GM18508 (cell line): Measurements from ENCODE around the gene ZBED6.
"Not testable (repeated sequence)": the region's sequence is repeated elsewhere in the genome, so short reads cannot be mapped to it uniquely, and the experiment has no call there.

Source experiments
- ATAC-seq: cut with Tn5 transposase; IDR thresholded peaks from one replicate; pipeline ENCODE4 v1.9.1; 2021; ENCODE audit warnings: moderate number of reproducible peaks; ENCODE audit not compliant: insufficient read depth, unreplicated experiment

The ZBED6 gene

GRCh38 chr1:203795441-203796235 is at the start of gene ZBED6, which contains the start of gene ZC3H11A:
ZBED6 (plus strand) TSS chr1:203795623; CDS start chr1:203797523, 1,900 bp downstream.
ZC3H11A (plus strand) TSS chr1:203795623; CDS start chr1:203817071, 21,448 bp downstream.
- peak; percentile 78 for ATAC-seq

DNA sequence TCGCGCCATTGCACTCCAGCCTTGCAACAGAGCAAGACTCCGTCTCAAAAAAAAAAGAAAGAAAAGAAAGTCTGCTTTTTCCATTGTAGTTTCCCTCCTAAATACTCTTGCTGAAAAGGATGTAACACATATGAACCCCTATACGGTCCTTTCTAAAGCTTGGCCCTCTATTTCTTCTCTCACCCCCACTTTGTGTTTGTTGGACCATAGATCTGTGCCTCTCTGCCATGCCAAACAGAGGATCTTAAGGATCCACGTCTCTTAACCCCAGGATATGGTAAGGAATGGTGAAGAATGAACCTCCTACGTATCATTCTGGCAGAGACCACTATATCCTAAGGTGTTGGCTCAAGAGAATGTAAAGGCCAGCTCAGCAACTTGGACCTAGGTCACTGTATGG is 49.1 kb upstream of the ZBED6 start:
- ATAC-seq: no peak

GRCh38 chr1:203751051-203751450 is 44.4 kb upstream of the ZBED6 start:
- ATAC-seq: no peak

- not testable (repeated sequence) for ATAC-seq
Measured at GRCh38 chr1:203751618-203752361, 43.6 kb upstream of the ZBED6 start.

DNA sequence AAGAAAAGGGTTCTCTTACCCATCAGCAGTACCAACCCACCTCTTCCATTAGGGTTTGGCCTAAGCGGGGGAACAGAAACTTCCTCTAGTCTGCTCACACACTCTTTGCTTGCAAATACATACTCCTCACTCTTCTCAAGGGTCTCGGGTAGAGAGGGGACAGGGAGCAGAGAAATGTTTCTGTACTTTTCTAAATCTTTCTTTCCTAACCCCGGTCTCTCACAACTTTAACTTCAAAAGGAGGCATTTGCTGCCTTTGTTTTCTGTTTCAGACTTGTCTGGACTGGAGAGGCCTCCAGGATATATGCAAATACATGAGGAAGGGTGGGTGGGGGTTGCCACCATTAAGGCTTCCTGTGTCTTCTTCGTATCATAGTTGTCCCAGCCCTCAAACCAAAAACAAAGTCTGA is 41.0 kb upstream of the ZBED6 start:
- ATAC-seq: no peak

- no peak for ATAC-seq
Measured at GRCh38 chr1:203756036-203756435, 39.4 kb upstream of the ZBED6 start.

GRCh38 chr1:203758749-203759148 is 36.7 kb upstream of the ZBED6 start:
- ATAC-seq: not testable (repeated sequence)

DNA sequence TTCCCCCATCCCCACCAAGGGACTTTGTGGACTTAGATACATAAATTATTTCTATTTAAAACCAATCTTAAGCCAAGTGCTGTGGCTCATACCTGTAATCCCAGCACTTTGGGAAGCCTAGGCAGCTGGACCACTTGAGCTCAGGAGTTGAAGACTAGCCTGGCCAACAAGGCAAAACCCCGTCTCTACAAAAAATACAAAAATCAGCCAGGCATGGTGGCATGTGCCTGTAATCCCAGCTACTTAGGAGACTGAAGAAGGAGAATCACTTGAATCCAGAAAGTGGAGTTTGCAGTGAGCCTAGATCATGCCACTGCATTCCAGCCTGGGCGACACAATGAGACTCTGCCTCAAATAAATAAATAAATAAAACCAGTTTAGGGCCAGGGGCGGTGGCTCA is 34.9 kb upstream of the ZBED6 start:
- ATAC-seq: no peak

GRCh38 chr1:203761958-203762357 is 33.5 kb upstream of the ZBED6 start:
- not testable (repeated sequence) for ATAC-seq

GRCh38 chr1:203763505-203763904 is 31.9 kb upstream of the ZBED6 start:
- ATAC-seq: no peak

- ATAC-seq: no peak
Measured at GRCh38 chr1:203764105-203765028, 31.1 kb upstream of the ZBED6 start.

DNA sequence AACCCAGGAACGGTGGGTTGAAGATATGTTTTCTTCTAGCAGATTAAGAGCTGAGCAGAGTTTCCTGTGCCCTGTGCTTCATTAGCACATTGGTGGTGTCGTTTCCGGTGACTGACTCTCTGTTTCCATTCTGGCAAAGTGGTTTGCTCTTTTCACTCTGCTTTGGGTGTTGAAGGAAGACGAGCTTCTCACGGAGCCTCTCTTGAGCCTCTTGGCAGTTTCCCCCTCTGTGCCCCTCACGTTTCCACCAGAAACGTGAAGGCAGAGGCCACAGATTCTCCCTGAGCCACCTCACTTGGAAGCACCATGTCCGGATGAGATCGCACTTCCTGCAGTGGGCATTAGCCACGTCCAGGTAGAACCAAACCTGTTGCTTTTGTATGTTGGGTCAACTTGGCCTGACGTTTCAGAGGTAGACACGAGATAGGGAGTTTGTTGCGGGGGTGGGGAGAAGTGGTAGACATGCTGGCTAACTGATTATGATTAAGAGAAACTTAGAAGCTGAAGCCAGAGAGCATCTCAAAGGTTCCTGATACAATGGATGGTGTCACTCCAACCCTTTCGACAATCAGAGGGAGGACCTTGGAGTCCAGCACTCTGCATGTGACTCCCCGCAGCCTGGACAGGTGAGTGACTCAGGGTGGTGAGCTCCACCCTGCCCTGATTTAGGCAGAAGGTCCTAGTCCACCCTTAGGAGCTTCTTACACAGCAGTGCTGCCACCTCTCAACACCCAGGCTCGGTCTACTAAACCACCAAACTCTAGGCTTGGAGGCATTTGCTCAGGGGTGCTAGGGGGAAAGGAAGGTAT is 30.2 kb upstream of the ZBED6 start, which contains the start of gene LAX1:
Gene LAX1 (plus strand): TSS at position 155 of the 809 bp plus-strand sequence. CDS start 383 bp downstream, at position 538.
- no peak for ATAC-seq

- ATAC-seq: no peak
Measured at GRCh38 chr1:203768256-203768655, 27.2 kb upstream of the ZBED6 start.

- no peak for ATAC-seq
Measured at GRCh38 chr1:203769505-203770343, 25.7 kb upstream of the ZBED6 start.

- ATAC-seq: no peak
Measured at GRCh38 chr1:203771901-203772301, 23.5 kb upstream of the ZBED6 start.

GRCh38 chr1:203772836-203773235 is 22.6 kb upstream of the ZBED6 start:
- ATAC-seq: no peak

DNA sequence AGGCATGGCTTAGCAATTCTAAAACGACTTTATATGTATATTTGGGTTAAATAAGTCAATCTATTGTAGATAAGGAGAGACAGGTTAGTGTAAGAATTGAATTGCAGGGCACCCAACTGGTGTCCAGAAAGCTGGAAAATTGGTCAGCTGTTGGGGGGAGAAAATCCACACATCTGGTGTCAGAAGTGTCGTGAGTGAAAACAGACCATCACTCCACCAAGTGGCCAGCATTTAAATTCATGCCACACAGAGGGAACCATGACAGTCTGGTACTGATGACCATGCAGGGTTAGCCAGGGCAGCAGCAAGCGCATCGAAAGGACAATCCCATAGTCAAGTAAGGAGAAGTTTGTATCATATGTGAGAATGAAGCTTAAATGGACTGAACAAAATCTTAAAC is 18.8 kb upstream of the ZBED6 start:
- no peak for ATAC-seq

GRCh38 chr1:203777596-203777995 is 17.8 kb upstream of the ZBED6 start:
- ATAC-seq: no peak

GRCh38 chr1:203778146-203778545 is 17.3 kb upstream of the ZBED6 start:
- no peak for ATAC-seq
